PC-3 (cell line): ENCODE results near the gene SH3RF2. TPM values are rescaled to one million over a fixed set of nuclear protein-coding genes. Genes with fewer than 3 reads are reported as not detected.

Source experiments
- ATAC-seq: fragments of 200-7000 bp; cut with Tn5 transposase; 2 replicates; pipeline ENCODE4 v1.9.1; 2020; ENCODE audit warnings: mild to moderate bottlenecking, moderate library complexity
- BruUV-seq: library from RNA; stranded (reverse); fragments of 400-500 nt; replicated peaks from 2 replicates; lab custom pipeline; 2021; lab: Mats Ljungman, UMichigan
- CTCF ChIA-PET: fragments of 300-600 bp; sonication (Branson Sonifier 250); formaldehyde crosslinking; loops from one replicate; lab custom pipeline; 2022; ENCODE audit warnings: antibody characterized with exemption; lab: Charles Lee
- POLR2A ChIA-PET: fragments of 300-600 bp; sonication (Branson Sonifier 250); formaldehyde crosslinking; loops from one replicate; lab custom pipeline; 2022; ENCODE audit warnings: antibody characterized with exemption; ENCODE audit not compliant: unreplicated experiment; lab: Charles Lee
- DNase-seq: peaks from one replicate; pipeline ENCODE4 v3.0.0-alpha.2; 2015
- H2AFZ ChIP-seq: fragments of 300-600 bp; sonication (generic); 2 replicates; pipeline ENCODE4 v1.6.0; 2016; ENCODE audit warnings: antibody characterized with exemption, low read length
- H3F3A ChIP-seq: fragments of 300-600 bp; sonication (generic); one replicate; pipeline ENCODE4 v1.6.0; 2017; ENCODE audit warnings: antibody characterized with exemption, low read length, control low read depth, mild to moderate bottlenecking; ENCODE audit not compliant: unreplicated experiment
- H3K27ac ChIP-seq: fragments of 300-600 bp; sonication (generic); 2 replicates; pipeline ENCODE4 v1.5.1; 2016; ENCODE audit warnings: mild to moderate bottlenecking, low read length
- H3K27me3 ChIP-seq: fragments of 300-600 bp; sonication (generic); 2 replicates; pipeline ENCODE4 v1.6.1; 2016; ENCODE audit warnings: low read length, mixed read lengths
- H3K36me3 ChIP-seq: fragments of 300-600 bp; sonication (generic); 2 replicates; pipeline ENCODE4 v1.6.1; 2016; ENCODE audit warnings: low read depth, mixed run types, low read length, mixed read lengths
- H3K4me1 ChIP-seq: fragments of 300-600 bp; sonication (generic); 2 replicates; pipeline ENCODE4 v1.5.1; 2016; ENCODE audit warnings: low read length; ENCODE audit not compliant: insufficient read depth
- H3K4me2 ChIP-seq: fragments of 300-600 bp; sonication (generic); 2 replicates; pipeline ENCODE4 v1.6.0; 2016; ENCODE audit warnings: low read length
- H3K4me3 ChIP-seq: fragments of 300-600 bp; sonication (generic); 2 replicates; pipeline ENCODE4 v1.5.1; 2016; ENCODE audit warnings: mild to moderate bottlenecking, low read length, mixed read lengths
- H3K79me2 ChIP-seq: fragments of 300-600 bp; sonication (generic); 2 replicates; pipeline ENCODE4 v1.6.1; 2017; ENCODE audit warnings: low read length, mixed read lengths
- H3K9ac ChIP-seq: fragments of 300-600 bp; sonication (generic); 2 replicates; pipeline ENCODE4 v1.6.0; 2016; ENCODE audit warnings: mild to moderate bottlenecking, low read length
- H3K9me2 ChIP-seq: fragments of 300-600 bp; sonication (generic); replicated peaks from 2 replicates; pipeline ENCODE4 v1.6.1; 2016; ENCODE audit warnings: mixed run types, low read length, mixed read lengths
- H3K9me3 ChIP-seq: fragments of 300-600 bp; sonication (generic); 2 replicates; pipeline ENCODE4 v1.6.1; 2016; ENCODE audit warnings: low read length, mixed read lengths
- H4K20me1 ChIP-seq: fragments of 300-600 bp; sonication (generic); 2 replicates; pipeline ENCODE4 v1.6.1; 2016; ENCODE audit warnings: low read length, mixed read lengths
- CTCF ChIP-seq: fragments of 300-600 bp; sonication (generic); conservative IDR thresholded peaks from 2 replicates; pipeline ENCODE4 v1.5.1; 2017; ENCODE audit warnings: antibody characterized with exemption, low read depth, mild to moderate bottlenecking, low read length
- EZH2 ChIP-seq: fragments of 300-600 bp; sonication (generic); IDR thresholded peaks from one replicate; pipeline ENCODE4 v1.6.1; 2017; ENCODE audit warnings: antibody characterized with exemption, mild to moderate bottlenecking, low read length; ENCODE audit not compliant: unreplicated experiment
- EZH2phosphoT487 ChIP-seq: fragments of 300-600 bp; sonication (generic); IDR thresholded peaks from 2 replicates; pipeline ENCODE4 v1.6.1; 2018; ENCODE audit warnings: mild to moderate bottlenecking, antibody characterized with exemption, low read length, borderline replicate concordance
- intact Hi-C: fragments of 100-400 bp; cut with micrococcal nuclease; formaldehyde crosslinking; loops from 2 replicates; pipeline ENCODE4 v1.9.0; 2023
- total RNA-seq: library from RNA; depleted of rRNA; stranded (reverse); fragments of >200 nt; gene quantifications from 2 replicates; pipeline ENCODE4 v1.2.3, GENCODE V29; 2014

The SH3RF2 gene
- total RNA-seq, 1 experiment from 2014 or later = 5.9 TPM

GRCh38 chr5:146066968-146067367 is 130.6 kb downstream of the SH3RF2 start:
- CTCF ChIA-PET = no interaction called here
- no peaks in the 10 kb centered on the region for H3K27me3 ChIP-seq
- intact Hi-C loops = no loop called here
- POLR2A ChIA-PET = no interaction called here
- ATAC-seq (no peak), DNase-seq (no peak)
- no peak overlapping the region for H3K27ac ChIP-seq
- no peaks in the 10 kb centered on the region for H3K9me3 ChIP-seq
- no peak overlapping the region for H3K4me2 ChIP-seq
- no peaks in the 10 kb centered on the region for H3K4me1 ChIP-seq
- BruUV-seq = no TSS peak
- H4K20me1 ChIP-seq = no peaks in the 10 kb centered on the region
- no peak overlapping the region for H3K9ac ChIP-seq
- H3K9me2 ChIP-seq = no peaks in the 10 kb centered on the region
- H3K4me3 ChIP-seq = no peak overlapping the region
- H3F3A ChIP-seq = no peaks in the 10 kb centered on the region
- no peaks in the 10 kb centered on the region for H3K79me2 ChIP-seq
- TF ChIP-seq EZH2 (no peak), CTCF (no peak), EZH2phosphoT487 (no peak)
- no peaks in the 10 kb centered on the region for H3K36me3 ChIP-seq
- no peak overlapping the region for H2AFZ ChIP-seq

DNA sequence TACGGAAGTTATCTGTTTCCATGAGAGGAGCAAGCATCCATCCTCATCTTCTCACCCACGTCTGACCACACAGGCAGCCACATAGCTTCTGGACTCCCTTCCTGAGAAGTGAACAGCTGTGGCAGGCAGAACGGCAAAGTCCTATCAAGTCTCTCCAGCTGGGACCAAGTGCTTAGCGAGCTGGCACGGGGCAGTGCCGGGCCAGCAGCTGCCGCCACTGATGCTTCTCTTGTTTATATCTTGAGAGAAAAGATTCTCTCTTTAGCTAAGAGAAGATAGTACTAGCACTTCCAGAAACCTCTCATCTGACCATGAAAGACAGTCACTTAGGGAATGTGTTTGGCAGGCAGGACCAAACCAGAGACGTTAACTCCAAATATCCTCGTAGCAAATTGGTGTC is 131.8 kb downstream of the SH3RF2 start:
- Histone ChIP-seq H3K4me1 (no peaks in the 10 kb centered on the region), H3K79me2 (no peaks in the 10 kb centered on the region), H3K4me2 (no peak overlapping the region), H3K9me3 (no peaks in the 10 kb centered on the region), H3K27ac (no peak overlapping the region), H3F3A (no peaks in the 10 kb centered on the region), H3K9me2 (no peaks in the 10 kb centered on the region), H2AFZ (no peak overlapping the region), H3K4me3 (no peak overlapping the region), H3K9ac (no peak overlapping the region), H3K27me3 (no peaks in the 10 kb centered on the region), H3K36me3 (no peaks in the 10 kb centered on the region), H4K20me1 (no peaks in the 10 kb centered on the region)
- TF ChIP-seq CTCF (no peak), EZH2 (no peak), EZH2phosphoT487 (no peak)
- no TSS peak for BruUV-seq
- DNase-seq = no peak
- CTCF ChIA-PET = no interaction called here
- intact Hi-C loops = no loop called here
- POLR2A ChIA-PET = no interaction called here
- no peak for ATAC-seq

DNA sequence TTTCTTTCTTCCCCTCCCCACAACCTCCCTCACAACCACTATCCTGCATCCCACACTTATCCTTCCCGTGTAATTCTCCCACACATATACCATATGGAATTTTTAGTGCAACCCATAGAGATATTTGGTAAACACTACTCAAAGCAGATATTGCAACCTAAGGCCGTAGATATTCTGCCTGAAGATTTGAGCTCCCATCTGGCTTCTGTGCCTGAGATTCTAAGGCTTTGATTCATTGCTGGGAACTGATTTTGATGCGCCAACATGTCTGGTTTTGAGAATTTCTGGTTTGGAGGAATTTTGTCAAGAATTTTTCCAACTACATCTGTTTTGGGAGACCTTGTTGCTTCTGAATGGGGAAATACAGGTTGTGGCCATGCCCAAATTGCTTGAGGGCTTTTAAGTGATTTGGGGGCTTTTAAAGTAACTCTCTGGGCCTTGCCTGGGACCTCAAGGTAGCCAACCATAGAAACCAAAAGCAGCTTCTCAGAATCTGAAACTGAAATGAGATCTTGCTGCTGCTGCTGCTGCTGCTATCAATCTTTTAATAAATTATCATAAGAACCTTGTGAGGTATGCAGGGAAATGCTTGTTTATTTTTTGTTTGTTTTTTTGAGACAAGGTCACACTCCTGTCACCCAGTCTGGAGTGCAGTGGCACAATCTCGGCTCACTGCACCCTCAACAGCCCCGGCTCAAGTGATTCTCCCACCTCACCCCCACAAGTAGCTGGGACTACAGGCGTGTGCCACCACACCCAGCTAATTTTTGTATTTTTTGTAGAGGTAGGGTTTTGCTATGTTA is 132.8 kb downstream of the SH3RF2 start:
- Histone ChIP-seq H4K20me1 (no peaks in the 10 kb centered on the region), H3K9me2 (no peaks in the 10 kb centered on the region)

More for the DNA sequence above, 132.8 kb downstream of the SH3RF2 start:
- Histone ChIP-seq H3F3A (no peaks in the 10 kb centered on the region), H3K9me3 (no peaks in the 10 kb centered on the region), H3K9ac (no peak overlapping the region), H3K4me3 (no peak overlapping the region), H3K27me3 (no peaks in the 10 kb centered on the region), H3K79me2 (no peaks in the 10 kb centered on the region), H3K4me1 (no peaks in the 10 kb centered on the region), H3K36me3 (no peaks in the 10 kb centered on the region), H3K27ac (no peak overlapping the region), H2AFZ (no peak overlapping the region), H3K4me2 (no peak overlapping the region)
- no peak for DNase-seq
- intact Hi-C loops = no loop called here
- no TSS peak for BruUV-seq
- TF ChIP-seq EZH2 (no peak), CTCF (no peak), EZH2phosphoT487 (no peak)
- ATAC-seq = no peak
- POLR2A ChIA-PET = no interaction called here
- CTCF ChIA-PET = no interaction called here
